Colonic mucosa (tissue), 4 donors: Measurements from ENCODE around the gene NTSR1. TPM values are rescaled to one million over a fixed set of nuclear protein-coding genes. Genes with fewer than 3 reads are reported as not detected.

Experiments used
- DNase-seq: peaks from one replicate; pipeline ENCODE4 v3.0.0-alpha.2; 2020
- H3K27ac ChIP-seq: fragments of 200-600 bp; one replicate; pipeline ENCODE4 v1.8.0; 2021
- H3K27me3 ChIP-seq: fragments of 200-600 bp; one replicate; pipeline ENCODE4 v1.8.0; 2021
- H3K36me3 ChIP-seq: fragments of 200-600 bp; one replicate; pipeline ENCODE4 v1.8.0; 2021
- H3K4me1 ChIP-seq: fragments of 200-600 bp; one replicate; pipeline ENCODE4 v1.8.0; 2021; ENCODE audit warnings: mild to moderate bottlenecking
- H3K4me3 ChIP-seq: fragments of 200-600 bp; one replicate; pipeline ENCODE4 v1.8.0; 2021
- H3K9ac ChIP-seq, 2 donors: one replicate each; pipeline ENCODE4 v1.7.0; 2013; ENCODE audit warnings: control low read depth in 2 of 2, low read depth in 2 of 2, low read length in 2 of 2
- H3K9me3 ChIP-seq: fragments of 200-600 bp; one replicate; pipeline ENCODE4 v1.8.0; 2021
- CTCF ChIP-seq: fragments of 200-600 bp; IDR thresholded peaks from one replicate; pipeline ENCODE4 v1.8.0; 2022; ENCODE audit warnings: antibody characterized with exemption, mild to moderate bottlenecking
- intact Hi-C: fragments of 100-400 bp; cut with DNase I; formaldehyde crosslinking; loops from one replicate; pipeline ENCODE4 v1.14.1; 2022
- total RNA-seq, 2 donors: library from RNA; stranded (reverse); fragmentation: NEBNext Ultra II Directional in 1 of 2; extraction: Animal tissue kit (Norgen Biotek cat#: 25700) in 1 of 2; gene quantifications; one replicate each; pipeline ENCODE4 v1.2.1, GENCODE V29; 2021
- donor health status: healthy.
- donor health status: DM: no; HTN: no; CAD: no.
- donor health status: DM: no; HTN: no; CAD: no.

Gene NTSR1
- total RNA-seq, 2 donors from 2014 or later: 0.05 to 2.9 TPM

- no peaks in the 10 kb centered on the region for H3K36me3 ChIP-seq
- no peak for TF ChIP-seq CTCF
- H3K9ac ChIP-seq: no peak overlapping the region
- no peak overlapping the region for H3K4me3 ChIP-seq
- no peak overlapping the region for H3K27ac ChIP-seq
- intact Hi-C loops: no loop called here
- no peaks in the 10 kb centered on the region for H3K27me3 ChIP-seq
- DNase-seq: no peak
- no peaks in the 10 kb centered on the region for H3K9me3 ChIP-seq
- no peaks in the 10 kb centered on the region for H3K4me1 ChIP-seq
These were observed 74.2 kb downstream of the NTSR1 start for GRCh38 chr20:62782893-62783278.

GRCh38 chr20:62784497-62784896 is 75.9 kb downstream of the NTSR1 start:
- Histone ChIP-seq H3K27ac (no peak overlapping the region), H3K27me3 (no peaks in the 10 kb centered on the region), H3K4me3 (no peak overlapping the region), H3K9ac (no peak overlapping the region), H3K4me1 (no peaks in the 10 kb centered on the region), H3K36me3 (no peaks in the 10 kb centered on the region), H3K9me3 (no peaks in the 10 kb centered on the region)
- TF ChIP-seq CTCF: no peak
- intact Hi-C loops: no loop called here
- no peak for DNase-seq

- DNase-seq: no peak
- no peaks in the 10 kb centered on the region for H3K9me3 ChIP-seq
- no peak for TF ChIP-seq CTCF
- H3K9ac ChIP-seq: no peak overlapping the region
- intact Hi-C loops: no loop called here
- H3K4me1 ChIP-seq: no peaks in the 10 kb centered on the region
- no peaks in the 10 kb centered on the region for H3K36me3 ChIP-seq
- H3K27ac ChIP-seq: no peak overlapping the region
- no peaks in the 10 kb centered on the region for H3K27me3 ChIP-seq
- H3K4me3 ChIP-seq: no peak overlapping the region
These were observed 76.8 kb downstream of the NTSR1 start for GRCh38 chr20:62785393-62785792.

GRCh38 chr20:62786157-62786556 is 77.5 kb downstream of the NTSR1 start:
- H3K27me3 ChIP-seq: no peaks in the 10 kb centered on the region
- no peak for DNase-seq
- H3K27ac ChIP-seq: no peak overlapping the region
- no peaks in the 10 kb centered on the region for H3K36me3 ChIP-seq
- H3K9ac ChIP-seq: no peak overlapping the region
- no peaks in the 10 kb centered on the region for H3K4me1 ChIP-seq
- intact Hi-C loops: no loop called here
- TF ChIP-seq CTCF: no peak
- no peaks in the 10 kb centered on the region for H3K9me3 ChIP-seq
- no peak overlapping the region for H3K4me3 ChIP-seq

GRCh38 chr20:62787321-62787720 is 78.7 kb downstream of the NTSR1 start:
- Histone ChIP-seq H3K27ac (no peak overlapping the region), H3K4me3 (no peak overlapping the region), H3K9me3 (no peaks in the 10 kb centered on the region), H3K9ac (no peak overlapping the region), H3K27me3 (no peaks in the 10 kb centered on the region), H3K4me1 (no peaks in the 10 kb centered on the region), H3K36me3 (no peaks in the 10 kb centered on the region)
- no peak for TF ChIP-seq CTCF
- intact Hi-C loops: no loop called here
- DNase-seq: no peak

GRCh38 chr20:62787866-62788265 is 79.2 kb downstream of the NTSR1 start:
- intact Hi-C loops: no loop called here
- Histone ChIP-seq H3K9me3 (no peaks in the 10 kb centered on the region), H3K9ac (no peak overlapping the region), H3K27ac (no peak overlapping the region), H3K4me3 (no peak overlapping the region), H3K27me3 (no peaks in the 10 kb centered on the region), H3K36me3 (no peaks in the 10 kb centered on the region), H3K4me1 (no peaks in the 10 kb centered on the region)
- no peak for TF ChIP-seq CTCF
- no peak for DNase-seq
